NT2/D1 (cell line): Measurements from ENCODE around the gene GGA2.
A peak's percentile ranks its signal among the peaks of the same experiment; 100 is the strongest.

Source experiments
- DNase-seq: peaks from one replicate; pipeline ENCODE4 v3.0.0-alpha.2; 2011; ENCODE audit warnings: low read depth, low spot score
- H3K27me3 ChIP-seq: 2 replicates; pipeline ENCODE4 v1.6.0; 2011; ENCODE audit warnings: mild to moderate bottlenecking; ENCODE audit not compliant: insufficient read length, insufficient read depth
- H3K36me3 ChIP-seq: 2 replicates; pipeline ENCODE4 v1.6.1; 2011; ENCODE audit warnings: mild to moderate bottlenecking, low read length, mixed read lengths; ENCODE audit not compliant: insufficient read depth, insufficient read length
- H3K4me1 ChIP-seq: 2 replicates; pipeline ENCODE4 v1.5.1; 2011; ENCODE audit not compliant: insufficient read depth, insufficient read length
- H3K4me3 ChIP-seq: 2 replicates; pipeline ENCODE4 v1.5.1; 2011; ENCODE audit warnings: low read depth; ENCODE audit not compliant: insufficient read length
- H3K9ac ChIP-seq: 2 replicates; pipeline ENCODE4 v1.6.0; 2011; ENCODE audit warnings: low read depth; ENCODE audit not compliant: insufficient read length
- H3K9me3 ChIP-seq: 2 replicates; pipeline ENCODE4 v1.5.1; 2011; ENCODE audit warnings: mild to moderate bottlenecking, low read length; ENCODE audit not compliant: insufficient read depth
- SUZ12 ChIP-seq: IDR thresholded peaks from 2 replicates; pipeline ENCODE4 v1.6.1; 2011; ENCODE audit not compliant: insufficient read length, insufficient read depth; ENCODE audit errors: extremely low read depth
- YY1 ChIP-seq: IDR thresholded peaks from 2 replicates; pipeline ENCODE4 v1.6.1; 2011; ENCODE audit not compliant: insufficient read length, insufficient read depth
- ZNF274 ChIP-seq: IDR thresholded peaks from 2 replicates; pipeline ENCODE4 v1.6.1; 2011; ENCODE audit warnings: mild to moderate bottlenecking, low read depth, low read length

Gene GGA2, protein sequence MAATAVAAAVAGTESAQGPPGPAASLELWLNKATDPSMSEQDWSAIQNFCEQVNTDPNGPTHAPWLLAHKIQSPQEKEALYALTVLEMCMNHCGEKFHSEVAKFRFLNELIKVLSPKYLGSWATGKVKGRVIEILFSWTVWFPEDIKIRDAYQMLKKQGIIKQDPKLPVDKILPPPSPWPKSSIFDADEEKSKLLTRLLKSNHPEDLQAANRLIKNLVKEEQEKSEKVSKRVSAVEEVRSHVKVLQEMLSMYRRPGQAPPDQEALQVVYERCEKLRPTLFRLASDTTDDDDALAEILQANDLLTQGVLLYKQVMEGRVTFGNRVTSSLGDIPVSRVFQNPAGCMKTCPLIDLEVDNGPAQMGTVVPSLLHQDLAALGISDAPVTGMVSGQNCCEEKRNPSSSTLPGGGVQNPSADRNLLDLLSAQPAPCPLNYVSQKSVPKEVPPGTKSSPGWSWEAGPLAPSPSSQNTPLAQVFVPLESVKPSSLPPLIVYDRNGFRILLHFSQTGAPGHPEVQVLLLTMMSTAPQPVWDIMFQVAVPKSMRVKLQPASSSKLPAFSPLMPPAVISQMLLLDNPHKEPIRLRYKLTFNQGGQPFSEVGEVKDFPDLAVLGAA

GRCh38 chr16:23510164-23510914 is at the start of gene GGA2:
Gene GGA2 (minus strand): TSS chr16:23510494. CDS start chr16:23510411, 83 bp downstream.
- H3K27me3 ChIP-seq, result no peaks in the 10 kb centered on the region
- peak within 1 kb of the TSS; percentile 95 for H3K9ac ChIP-seq

DNA sequence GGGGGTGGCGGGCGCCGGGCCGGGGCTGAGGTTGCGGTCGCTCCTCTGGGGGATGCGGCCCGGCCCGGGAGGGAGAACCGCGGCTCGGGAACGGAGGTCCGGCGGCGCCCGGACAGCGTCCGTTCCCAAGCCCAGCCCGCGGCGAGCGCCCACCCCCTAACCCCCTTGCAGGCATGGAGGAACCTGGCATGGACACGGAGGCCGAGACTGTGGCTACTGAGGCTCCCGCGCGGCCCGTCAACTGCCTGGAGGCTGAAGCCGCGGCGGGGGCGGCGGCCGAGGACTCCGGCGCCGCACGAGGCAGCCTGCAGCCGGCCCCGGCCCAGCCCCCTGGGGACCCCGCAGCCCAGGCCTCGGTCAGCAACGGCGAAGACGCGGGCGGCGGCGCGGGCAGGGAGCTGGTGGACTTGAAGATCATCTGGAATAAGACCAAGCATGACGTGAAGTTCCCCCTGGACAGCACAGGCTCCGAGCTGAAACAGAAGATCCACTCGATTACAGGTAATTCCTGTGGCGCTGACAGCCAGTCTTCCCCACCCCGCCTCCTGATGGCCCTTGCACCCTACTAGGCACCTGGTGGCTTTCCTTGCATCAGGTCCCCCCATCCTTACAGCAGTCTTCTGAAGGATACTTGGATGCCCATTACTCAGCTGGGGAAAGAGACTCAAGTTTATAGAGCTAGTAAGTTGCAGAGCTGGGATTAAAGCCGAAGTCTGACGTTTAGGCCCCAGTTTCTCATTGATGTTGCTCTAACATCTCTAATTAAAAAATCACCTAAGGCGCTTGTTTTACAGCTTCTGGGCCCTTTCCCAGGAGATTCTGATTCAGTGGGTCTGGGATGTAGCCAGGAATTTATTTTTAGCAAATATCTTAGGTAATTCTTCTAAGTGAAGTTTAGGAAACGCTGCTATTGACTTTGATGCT is 47.7 kb upstream of the GGA2 start:
- no peak for DNase-seq
- Histone ChIP-seq H3K36me3 (peaks cover 87% of the 10 kb centered on the region), H3K4me3 (peak overlapping the region; percentile 94), H3K4me1 (no peaks in the 10 kb centered on the region), H3K9me3 (no peaks in the 10 kb centered on the region), H3K9ac (peak overlapping the region; percentile 97), H3K27me3 (no peaks in the 10 kb centered on the region)
- TF ChIP-seq ZNF274 (no peak), YY1 (no peak), SUZ12 (no peak)

More at GRCh38 chr16:23510164-23510914, at the start of gene GGA2:
- no peak for TF ChIP-seq ZNF274
- no peak for TF ChIP-seq YY1
- TF ChIP-seq SUZ12, result no peak
- Histone ChIP-seq H3K9me3 (no peaks in the 10 kb centered on the region), H3K36me3 (peaks cover 36% of the 10 kb centered on the region), H3K4me3 (peak within 1 kb of the TSS; percentile 78), H3K4me1 (peaks cover 6% of the 10 kb centered on the region)
- peak; percentile 75 for DNase-seq

DNA sequence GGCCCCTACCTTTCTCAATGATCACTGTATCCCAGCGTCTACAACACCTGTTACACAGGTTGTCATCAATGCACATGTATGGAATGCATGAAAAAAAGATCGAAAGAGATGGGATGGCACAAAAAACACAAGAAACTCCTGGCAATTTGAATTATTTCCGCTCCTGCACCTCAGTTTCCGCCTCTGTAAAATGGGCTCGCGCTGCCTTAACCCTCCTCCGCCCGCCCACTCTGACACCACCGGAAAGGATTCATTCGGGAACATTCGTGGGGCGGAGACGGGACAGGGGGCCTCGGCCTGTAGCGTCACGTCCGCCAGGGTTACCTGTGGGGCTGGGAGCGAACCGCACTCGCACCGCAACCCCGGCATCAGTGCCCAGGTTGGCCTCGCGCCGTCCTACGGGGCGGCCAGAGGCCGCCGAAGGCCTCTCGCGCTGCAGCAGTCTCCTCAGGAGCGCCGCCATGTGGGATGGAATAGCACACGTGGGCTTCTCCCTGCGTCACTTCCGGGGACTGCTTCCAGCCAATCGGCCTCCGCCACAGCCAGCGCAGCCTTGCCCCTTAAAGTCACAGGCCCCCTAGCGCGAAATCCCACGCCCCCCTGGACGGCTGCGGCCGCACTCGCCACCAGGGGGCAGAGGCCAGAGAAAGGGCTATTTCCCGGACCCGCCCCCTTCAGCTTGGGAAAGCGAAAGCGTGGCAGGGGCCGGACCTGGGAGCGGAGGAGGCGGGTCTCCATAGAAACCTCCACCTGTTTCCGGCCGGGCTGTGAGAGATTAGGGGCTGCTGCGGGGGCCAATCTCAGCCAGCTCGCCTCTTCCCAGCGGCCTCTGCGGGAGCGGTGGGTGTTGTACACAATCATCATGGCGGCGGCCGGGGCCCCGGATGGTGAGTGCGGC is 46.8 kb upstream of the GGA2 start, which contains the start of the genes EARS2 and UBFD1:
TSS of gene EARS2 (minus strand) at position 470 of the 898 bp plus-strand sequence. CDS start at position 463, 7 bp downstream.
TSS of gene UBFD1 (plus strand) at position 847 of the 898 bp plus-strand sequence. CDS start at position 863, 16 bp downstream.
- peak within 1 kb of the TSS; percentile 97 for H3K9ac ChIP-seq
- H3K9me3 ChIP-seq, result no peaks in the 10 kb centered on the region
- TF ChIP-seq ZNF274, result no peak
- peak; percentile 85 for TF ChIP-seq YY1
- peak; percentile 100 for DNase-seq
- no peaks in the 10 kb centered on the region for H3K4me1 ChIP-seq
- no peaks in the 10 kb centered on the region for H3K27me3 ChIP-seq
- H3K4me3 ChIP-seq, result peak within 1 kb of the TSS; percentile 94
- H3K36me3 ChIP-seq, result peaks cover 87% of the 10 kb centered on the region

DNA sequence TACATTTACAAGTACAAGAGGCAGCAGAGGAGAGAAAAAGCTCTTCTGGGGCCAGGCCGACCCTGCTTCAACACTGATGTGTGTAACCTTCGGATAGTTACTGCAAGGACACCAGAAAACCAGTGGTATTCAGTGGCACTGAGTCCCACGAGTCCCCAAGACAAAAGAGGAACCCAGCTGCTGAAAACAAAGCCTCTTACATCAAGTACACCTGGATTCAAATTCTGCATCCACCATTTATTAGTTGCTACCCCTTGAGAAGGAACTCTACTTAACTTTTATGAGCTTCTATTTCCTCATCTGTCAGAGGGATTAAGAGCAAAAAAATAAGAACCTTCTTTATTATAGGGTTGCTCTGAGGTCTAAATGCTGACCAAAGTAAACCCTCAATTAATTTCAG is 44.2 kb upstream of the GGA2 start:
- peak overlapping the region; percentile 53 for H3K9ac ChIP-seq
- no peak overlapping the region for H3K4me3 ChIP-seq
- no peaks in the 10 kb centered on the region for H3K9me3 ChIP-seq
- H3K36me3 ChIP-seq, result peaks cover 84% of the 10 kb centered on the region
- TF ChIP-seq SUZ12 (no peak), ZNF274 (no peak), YY1 (no peak)
- no peaks in the 10 kb centered on the region for H3K27me3 ChIP-seq
- no peaks in the 10 kb centered on the region for H3K4me1 ChIP-seq
- no peak for DNase-seq

GRCh38 chr16:23552161-23552560 is 41.9 kb upstream of the GGA2 start:
- no peaks in the 10 kb centered on the region for H3K9me3 ChIP-seq
- no peak overlapping the region for H3K9ac ChIP-seq
- DNase-seq, result no peak
- TF ChIP-seq YY1 (no peak), ZNF274 (no peak)
- no peaks in the 10 kb centered on the region for H3K27me3 ChIP-seq
- no peak overlapping the region for H3K4me3 ChIP-seq
- H3K4me1 ChIP-seq, result no peaks in the 10 kb centered on the region
- peaks cover 86% of the 10 kb centered on the region for H3K36me3 ChIP-seq

GRCh38 chr16:23549938-23550337 is 39.6 kb upstream of the GGA2 start:
- no peak for TF ChIP-seq ZNF274
- TF ChIP-seq SUZ12, result no peak
- TF ChIP-seq YY1, result no peak
- H3K9me3 ChIP-seq, result no peaks in the 10 kb centered on the region
- no peak overlapping the region for H3K4me3 ChIP-seq
- no peaks in the 10 kb centered on the region for H3K27me3 ChIP-seq
- H3K9ac ChIP-seq, result no peak overlapping the region
- H3K36me3 ChIP-seq, result peaks cover 90% of the 10 kb centered on the region
- no peak for DNase-seq
- no peaks in the 10 kb centered on the region for H3K4me1 ChIP-seq
